HG03159 (cell line): ENCODE results near the gene MRPS16.
"Not testable (repeated sequence)": the region's sequence is repeated elsewhere in the genome, so short reads cannot be mapped to it uniquely, and the experiment has no call there.

Experiments used
- ATAC-seq: cut with Tn5 transposase; IDR thresholded peaks from one replicate; pipeline ENCODE4 v1.9.1; 2021; ENCODE audit warnings: mild to moderate bottlenecking, moderate library complexity; ENCODE audit not compliant: unreplicated experiment

MRPS16 gene

DNA sequence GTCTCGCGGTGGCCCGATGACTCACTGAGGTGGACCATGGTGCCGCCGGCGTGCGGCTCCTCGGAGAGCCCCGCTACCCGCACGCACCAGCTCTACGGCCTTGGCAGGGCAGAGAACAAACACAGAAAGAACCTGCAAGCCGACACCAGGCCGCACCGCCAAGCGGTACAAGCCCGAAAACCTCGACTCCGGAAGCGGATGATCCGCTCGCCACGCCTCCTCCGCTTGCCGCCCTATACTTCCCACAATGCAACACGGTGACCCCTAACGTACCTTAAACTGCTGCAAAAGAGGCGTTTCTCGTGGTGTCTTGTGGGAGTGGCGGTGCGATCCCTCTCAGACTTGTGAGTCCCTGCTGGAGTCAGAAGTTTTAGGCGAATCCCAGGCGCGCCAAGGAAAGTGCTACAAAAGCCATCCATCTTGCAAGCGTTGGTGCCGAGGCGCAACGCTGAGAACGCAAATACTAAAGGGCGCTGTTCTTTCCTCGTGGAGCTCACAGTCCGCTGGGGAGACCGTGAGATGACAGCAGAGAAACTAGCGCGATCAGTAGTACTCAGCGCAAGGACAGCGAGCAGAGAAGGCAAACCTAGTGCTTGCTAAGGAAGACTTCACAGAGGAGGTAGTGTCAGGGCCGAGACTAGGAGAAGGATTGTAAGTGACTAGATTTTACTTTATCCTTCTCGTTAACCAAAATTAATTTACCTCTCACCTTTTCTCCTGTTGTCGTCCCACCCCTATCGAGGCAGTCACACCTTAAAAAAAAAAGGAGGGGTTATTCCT is at the start of gene MRPS16:
MRPS16 (minus strand) TSS at position 200 of the 780 bp plus-strand sequence; CDS start at position 38, 162 bp downstream.
- ATAC-seq: peak; percentile 75

DNA sequence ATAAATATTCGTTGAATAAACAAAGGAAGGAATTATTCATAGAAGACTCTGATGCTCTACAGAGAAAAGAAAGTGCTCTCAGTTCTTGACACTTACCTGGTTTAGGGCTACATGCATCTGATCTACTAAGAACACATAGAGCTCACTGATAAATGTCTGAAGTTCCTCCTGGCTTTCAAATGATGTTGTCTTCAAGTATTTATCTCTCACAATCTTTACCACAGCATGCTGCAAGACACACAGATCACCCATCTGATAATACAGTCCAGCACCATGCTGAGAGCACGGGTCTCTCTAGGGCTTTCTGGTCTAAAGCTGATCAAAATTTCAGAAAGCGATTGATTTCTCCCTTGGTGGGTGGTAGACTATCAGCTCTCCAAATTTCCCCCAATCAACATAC is 44.5 kb upstream of the MRPS16 start:
- ATAC-seq: no peak

DNA sequence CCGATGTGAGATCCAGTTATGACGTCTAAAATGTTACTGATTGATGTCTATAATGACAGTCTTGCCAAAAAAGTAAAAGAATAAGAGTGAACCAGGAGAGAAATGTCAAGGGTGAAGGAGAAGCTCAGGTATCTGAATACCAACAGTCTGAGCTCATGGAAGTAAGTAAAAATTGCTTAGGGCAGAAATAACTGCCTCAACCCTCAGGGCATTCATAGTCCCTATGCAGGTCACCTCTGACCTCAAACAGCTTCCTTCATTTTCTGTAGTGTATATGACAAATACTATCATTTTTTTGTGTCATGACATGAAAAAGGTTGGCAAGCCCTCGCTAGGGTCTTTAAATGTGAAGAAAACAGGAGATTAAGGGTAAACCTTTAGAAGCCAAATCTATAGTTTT is 41.0 kb upstream of the MRPS16 start:
- no peak for ATAC-seq

DNA sequence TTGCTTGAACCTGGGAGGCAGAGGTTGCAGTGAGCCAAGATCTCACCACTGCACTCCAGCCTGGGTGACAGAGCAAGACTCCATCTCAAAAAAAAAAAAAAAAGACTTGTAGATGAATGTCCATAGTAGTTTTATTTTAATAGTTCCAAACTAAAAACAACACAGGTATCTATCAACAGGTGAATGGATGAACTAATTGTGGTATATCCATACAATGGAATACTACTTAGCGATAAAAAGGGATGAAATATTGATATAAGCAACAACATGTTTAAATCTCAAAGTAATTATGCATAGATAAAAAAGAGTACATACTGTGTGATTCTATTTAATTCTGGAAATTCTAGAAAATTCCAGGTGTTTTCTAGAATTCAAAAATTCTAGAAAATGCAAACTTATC is 37.5 kb upstream of the MRPS16 start:
- ATAC-seq: no peak

DNA sequence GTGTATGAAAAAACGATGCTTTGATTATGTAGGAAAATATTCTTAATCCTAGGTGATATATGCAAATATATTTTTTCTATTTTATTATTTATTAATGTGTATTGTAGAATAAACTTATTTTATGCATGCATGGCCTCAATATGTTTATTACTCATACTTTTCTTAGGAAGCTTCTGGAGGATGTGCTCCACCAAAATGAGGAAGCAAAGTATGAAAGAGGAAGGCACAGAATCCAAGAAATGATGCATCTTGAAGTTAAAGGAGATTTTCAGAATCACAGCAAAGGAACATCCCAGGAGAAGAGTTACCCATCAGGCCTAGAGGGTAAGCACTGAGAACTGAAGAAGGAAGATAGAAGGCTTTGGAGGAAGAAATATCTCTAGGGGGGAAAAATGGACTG is 35.0 kb upstream of the MRPS16 start:
- no peak for ATAC-seq

DNA sequence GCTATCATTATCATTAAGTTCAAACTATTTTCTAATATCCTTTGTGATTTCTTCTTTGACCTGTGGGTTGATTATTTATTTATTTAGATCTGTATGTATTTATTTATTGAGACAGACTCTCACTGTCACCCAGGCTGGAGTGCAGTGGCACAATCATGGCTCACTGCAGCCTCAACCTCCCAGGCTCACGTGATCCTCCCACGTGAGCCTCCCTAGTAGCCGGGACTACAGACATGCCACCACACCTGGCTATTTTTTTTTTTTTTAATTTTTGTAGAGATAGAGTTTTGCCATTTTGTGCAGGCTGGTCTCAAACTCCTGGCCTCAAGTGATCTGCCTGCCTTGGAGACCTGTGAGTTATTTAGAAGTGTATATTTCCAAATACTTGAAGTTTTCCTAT is 28.7 kb upstream of the MRPS16 start:
- no peak for ATAC-seq

DNA sequence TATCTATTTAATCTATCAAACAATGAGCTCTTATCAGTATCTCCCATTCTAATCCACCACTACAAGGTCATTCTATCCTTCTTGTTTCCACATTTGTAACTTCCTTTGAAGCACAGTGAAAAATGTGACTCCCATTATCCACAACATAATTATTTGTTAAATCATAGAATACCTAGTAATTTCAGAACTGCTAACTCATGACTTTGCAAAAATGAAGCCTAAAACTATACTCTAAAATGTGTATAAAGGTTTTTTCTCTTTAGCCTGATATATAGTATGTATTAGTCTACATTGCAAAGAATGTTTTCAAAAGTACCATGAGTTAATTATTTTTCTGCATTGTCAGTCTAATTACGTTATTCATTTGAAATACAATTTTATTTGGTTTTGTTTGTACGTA is 12.0 kb upstream of the MRPS16 start:
- ATAC-seq: no peak

DNA sequence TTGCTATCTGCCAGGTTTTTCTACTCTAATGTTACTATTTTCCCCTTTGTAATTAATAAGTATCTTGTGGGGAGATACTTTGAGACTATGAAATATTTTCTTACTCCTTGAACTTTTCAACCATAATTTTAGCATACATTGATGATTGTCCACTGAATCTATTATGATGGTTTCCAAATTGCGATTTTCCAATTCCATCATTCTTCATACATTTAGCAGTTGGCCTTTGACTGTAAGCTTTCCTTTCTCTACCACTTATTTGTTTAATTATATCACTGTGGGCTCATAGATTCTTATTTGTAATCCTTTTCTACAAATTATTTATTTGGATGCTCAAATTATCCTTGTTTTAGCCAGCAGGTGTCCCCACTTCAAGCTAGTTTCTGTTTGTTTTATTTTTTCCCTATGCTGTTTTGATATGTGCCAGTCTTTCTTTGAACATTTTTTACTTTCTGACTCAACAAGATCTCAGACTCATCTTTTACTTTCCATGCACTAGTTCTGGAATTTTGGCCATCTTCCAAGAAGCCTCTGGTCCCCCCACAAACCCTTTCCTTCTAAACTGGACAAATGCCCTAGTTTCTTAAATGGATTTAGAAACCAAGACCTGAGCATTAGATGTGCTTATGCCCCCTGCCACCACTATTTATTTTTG is 11.4 kb upstream of the MRPS16 start:
- no peak for ATAC-seq

DNA sequence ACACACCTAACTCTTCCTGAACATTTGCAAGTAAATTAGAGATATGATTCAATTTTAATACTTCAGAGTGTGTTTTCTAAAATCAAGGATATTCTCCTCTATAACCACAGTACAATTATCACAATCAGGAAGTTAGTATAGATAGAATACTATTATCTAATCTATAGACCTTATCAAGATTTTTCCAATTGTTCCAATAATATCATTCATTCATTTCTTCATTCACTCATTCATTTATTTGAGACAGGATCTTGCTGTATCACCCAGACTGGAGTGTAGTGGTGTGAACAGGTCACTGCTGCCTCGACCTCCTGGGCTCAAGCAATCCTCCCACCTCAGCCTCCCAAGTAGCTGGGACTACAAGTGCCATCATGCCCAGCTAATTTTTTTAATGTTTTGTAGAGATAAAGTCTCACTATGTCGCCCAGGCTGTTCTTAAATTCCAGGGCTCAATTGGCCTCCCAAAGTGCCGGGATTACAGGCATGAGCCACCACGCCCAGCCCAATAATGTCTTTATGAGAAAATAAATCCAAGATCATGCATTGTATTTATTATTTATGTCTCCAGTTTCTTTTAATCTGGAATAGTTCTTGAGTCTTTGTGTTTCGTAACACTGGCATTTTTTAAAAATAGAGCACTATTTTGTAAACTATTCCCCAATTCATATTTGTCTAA is 10.6 kb upstream of the MRPS16 start:
- ATAC-seq: no peak

DNA sequence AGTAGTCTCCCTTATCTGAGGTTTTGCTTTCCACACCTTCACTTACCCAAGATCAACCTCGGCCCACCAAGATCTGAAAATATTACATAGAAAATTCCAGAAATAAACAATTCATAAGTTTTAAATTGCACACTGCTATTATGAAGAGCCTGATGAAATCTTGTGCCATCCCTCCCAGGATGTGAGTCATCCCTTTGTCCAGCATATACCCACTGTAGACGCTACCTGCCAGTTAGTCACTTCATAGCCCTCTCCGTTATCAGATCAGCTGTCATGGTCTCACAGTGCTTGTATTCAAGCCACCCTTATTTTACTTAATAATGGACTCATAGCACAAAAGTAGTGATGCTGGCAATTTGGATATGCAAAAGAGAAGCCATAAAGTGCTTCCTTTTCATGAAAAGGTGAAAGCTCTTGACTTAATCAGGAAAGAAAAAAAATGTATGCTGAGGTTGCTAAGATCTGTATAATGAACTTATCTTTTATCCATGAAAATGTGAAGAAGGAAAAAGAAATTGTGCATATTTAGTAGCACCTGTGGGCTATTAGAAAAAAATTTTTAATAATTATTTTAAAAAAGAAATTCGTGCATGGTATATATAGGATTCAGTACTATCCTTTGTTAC is 9.8 kb upstream of the MRPS16 start:
- no peak for ATAC-seq

DNA sequence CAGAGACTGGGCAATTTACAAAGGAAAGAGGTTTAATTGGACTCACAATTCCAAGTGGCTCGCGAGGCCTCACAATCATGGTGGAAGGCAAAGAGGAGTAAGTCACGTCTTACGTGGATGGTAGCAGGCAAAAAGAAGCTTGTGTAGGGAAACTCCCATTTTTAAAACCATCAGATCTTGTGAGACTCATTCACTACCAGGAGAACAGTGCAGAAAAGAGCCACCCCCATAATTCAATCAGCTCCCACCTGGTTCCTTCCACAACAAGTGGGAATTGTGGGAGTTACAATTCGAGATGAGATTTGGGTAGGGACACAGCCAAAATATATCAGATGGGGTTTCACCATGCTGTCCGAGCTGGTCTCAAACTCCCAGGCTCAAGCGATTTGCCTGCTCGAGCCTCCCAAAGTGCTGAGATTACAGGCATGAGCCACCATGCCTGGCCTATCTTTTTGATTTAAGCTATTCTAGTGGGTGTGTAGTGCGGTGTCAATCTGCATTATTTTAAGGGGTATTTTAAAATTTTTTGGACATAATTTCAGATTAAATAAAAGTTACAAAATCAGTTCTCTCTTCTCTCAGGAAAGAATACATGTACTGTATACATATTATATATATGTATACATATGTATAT is 9.0 kb upstream of the MRPS16 start:
- no peak for ATAC-seq

DNA sequence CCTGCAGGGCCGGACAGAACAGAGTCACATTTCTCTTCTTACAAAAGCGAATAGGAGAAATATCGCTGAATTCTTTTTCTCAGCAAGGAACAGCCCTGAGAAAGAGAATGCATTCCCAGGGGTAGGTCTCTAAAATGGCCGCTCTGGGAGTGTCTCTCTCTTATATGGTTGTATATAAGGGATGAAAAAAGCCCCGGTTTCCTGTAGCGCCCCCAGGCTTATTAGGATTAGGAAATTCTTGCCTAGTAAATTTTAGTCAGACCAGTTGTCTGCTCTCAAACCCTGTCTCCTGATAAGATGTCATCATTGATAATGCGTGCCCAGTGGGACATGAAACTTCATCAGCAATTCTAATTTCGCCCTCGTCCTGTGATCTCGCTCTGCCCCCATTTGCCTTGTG is 6.2 kb upstream of the MRPS16 start:
- not testable (repeated sequence) for ATAC-seq

DNA sequence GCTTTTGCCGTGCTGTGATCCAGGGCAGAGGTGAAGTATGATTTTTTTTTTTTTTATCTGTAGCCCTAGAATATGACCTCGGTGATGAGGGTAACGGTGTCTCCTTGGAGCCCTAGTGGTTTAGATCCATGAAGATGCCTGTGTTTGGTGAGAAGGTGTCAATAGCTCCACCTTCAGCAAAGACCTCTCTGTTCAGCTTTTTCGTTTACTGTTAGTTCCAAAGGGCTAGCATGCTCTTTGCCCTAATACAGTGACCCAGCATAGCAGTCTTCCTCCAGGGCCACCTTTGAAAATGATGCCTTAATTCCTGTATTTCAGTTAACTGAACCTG is 746 bp upstream of the MRPS16 start:
- ATAC-seq: no peak

DNA sequence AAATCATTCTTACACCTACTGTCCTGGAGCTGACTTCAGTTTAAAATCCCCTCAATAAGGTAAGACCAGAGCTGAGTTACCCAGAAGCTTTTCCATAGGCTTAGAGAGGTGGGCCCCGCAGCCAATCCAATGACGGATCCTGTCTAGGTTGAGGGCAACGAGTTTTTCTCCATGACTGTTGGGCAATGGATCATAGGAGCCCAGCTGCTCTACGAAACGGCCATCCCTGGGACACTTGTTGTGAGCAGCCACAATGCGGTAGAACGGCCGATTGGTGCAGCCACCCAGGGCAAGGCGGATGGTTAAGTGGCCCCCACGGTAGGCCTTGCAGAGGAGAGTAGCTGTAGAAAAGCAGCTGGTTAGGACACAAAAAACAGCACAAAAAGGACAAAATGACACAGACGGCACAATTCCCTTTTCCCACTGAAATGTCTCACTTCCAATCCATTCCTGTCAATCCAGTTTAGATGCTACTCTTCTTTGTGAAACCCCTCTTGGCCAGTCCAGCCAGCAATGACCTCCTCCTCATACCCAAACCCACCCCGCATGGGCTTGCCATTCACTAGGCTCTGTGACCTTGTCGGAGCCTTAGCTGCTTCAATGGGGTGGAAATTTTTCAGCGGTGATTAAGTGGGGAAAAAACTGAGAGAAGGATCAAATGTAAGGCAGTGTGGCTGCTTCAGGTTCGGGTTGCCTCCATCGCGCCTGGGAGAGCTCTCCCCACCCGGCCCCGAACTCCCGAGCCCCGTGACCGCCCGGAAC is 580 bp downstream of the MRPS16 start:
- ATAC-seq: peak; percentile 40

DNA sequence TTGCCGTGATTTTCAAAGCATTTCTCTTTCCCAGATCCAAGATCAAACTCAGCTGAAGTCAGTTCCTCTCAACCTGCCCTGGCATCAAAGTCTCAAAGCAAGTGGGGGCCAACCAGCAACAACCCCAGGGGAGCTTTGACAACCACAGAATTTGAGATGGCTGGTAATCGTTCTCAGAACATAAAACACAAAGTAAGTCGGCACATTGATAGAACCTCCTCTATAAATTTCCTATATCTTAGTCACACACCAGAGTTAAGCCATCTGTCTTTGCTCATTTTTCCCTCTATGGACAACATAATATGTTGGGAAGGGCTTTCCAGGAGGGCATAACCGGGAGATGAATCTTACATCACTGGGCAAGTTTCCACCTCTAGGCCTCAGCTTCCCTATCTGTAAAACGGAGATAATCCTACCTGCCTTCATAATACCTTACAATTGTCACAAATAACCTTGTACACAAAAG is 4.2 kb downstream of the MRPS16 start:
- ATAC-seq: no peak

DNA sequence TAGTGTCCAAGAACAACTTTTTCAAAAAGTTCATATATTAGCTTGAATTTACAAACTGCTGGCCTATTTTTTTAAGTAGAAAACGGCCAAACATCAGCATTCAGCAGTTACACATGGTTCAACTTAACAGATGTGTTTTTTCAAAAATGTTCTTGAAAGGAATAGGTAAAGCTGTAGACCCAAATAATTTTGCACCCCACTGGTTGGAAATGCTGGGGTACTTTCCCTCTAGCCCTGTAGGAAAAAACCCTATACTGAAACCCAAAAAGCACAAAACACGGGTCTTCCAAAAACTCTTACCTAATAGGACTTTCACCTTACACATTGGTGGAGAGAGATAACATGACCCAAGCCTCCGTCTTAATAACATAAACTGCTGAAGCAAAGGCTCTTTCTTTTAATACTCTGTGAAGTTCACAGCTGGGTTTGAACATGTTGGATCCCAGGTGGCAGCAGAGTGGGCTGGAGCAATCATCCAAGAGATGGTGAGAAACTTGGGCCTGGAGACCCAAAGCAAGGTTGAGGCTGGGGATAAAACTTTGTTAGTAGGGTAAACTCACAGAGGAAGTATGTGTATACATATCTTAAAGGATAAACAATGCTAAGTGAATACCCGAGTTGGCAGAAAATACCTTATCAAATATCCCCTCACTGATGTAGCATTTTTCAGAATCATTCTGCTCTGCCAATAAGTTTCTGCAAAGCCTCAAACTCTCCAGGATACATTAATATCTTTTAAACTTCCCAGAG is 4.8 kb downstream of the MRPS16 start:
- no peak for ATAC-seq

DNA sequence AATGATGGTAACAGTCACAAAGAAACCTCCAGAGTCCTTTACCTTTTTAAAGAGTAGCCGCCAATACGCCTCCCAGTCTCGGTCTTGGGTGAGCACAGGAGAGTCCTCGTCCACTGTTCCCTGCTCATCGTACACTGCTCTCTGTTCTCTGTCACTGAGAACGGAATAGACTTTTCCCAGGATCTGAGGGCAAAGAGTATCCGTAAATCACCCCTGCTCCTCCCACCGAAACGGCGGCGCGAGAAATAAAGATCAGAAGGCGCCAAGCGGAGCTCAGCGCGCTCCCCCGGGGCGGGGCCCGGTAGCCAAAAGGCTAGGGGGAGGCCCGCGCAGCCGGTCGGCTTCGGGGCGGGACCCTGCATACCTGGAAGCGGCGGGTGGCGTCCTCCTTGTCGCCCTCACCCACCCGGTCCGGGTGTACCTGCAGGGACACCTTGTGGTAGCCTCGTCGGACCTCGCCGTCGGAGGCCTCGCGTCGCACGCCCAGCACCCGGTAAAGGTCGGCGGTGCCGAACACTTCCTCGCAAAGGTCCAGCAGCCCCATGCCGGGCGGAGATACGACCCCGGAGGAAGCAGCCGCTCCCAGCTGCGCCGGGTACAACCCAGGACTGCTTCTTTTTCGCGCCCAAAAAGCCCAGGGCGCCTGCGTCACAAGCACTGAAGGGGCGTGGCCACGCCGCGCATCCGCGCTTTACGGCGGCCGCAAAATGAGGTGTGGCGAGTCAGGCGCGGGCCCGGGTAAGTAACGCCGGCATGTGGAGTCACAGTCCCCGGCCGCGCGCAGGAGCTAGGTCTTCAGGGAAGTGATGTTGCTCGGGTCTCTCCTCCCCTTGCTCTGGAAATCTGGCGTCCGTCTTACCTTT is 5.6 kb downstream of the MRPS16 start, which contains the start of gene DNAJC9:
DNAJC9 (minus strand) TSS at position 610 of the 863 bp plus-strand sequence; CDS start at position 544, 66 bp downstream.
- peak; percentile 81 for ATAC-seq

DNA sequence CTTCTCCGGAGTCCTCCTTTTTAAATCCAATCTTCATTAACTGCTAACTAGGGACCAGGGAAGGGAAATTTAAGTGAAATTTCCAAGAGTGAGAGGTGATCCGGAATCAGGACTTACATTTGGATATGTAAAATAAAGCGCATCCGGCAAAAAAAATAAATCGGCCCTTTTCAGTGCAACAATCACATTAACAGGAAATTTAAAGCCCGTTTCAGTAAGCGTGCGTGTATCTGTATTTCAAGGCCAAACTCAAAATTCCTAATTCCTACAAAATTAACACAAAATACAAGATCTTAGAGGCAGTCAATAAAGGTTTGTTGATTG is 6.2 kb downstream of the MRPS16 start:
- ATAC-seq: no peak
